Fibroblast of skin of back (primary cell): ENCODE data around the gene SND1.
"Not testable (repeated sequence)": the region's sequence is repeated elsewhere in the genome, so short reads cannot be mapped to it uniquely, and the experiment has no call there.

Source experiments
- DNase-seq: peaks from one replicate; pipeline ENCODE4 v3.0.0-alpha.2; 2013

The SND1 gene

GRCh38 chr7:127892488-127893314 lies 240.7 kb downstream of the SND1 start:
- DNase-seq, result no peak

- no peak for DNase-seq
These were observed 241.6 kb downstream of the SND1 start for GRCh38 chr7:127893547-127893946.

GRCh38 chr7:127894588-127894987 lies 242.6 kb downstream of the SND1 start:
- no peak for DNase-seq

GRCh38 chr7:127895360-127895759 lies 243.4 kb downstream of the SND1 start:
- DNase-seq, result no peak

- DNase-seq, result no peak
These were observed 243.9 kb downstream of the SND1 start for GRCh38 chr7:127895814-127896280.

GRCh38 chr7:127896659-127897058 lies 244.7 kb downstream of the SND1 start:
- no peak for DNase-seq

- DNase-seq, result no peak
These were observed 245.9 kb downstream of the SND1 start for GRCh38 chr7:127897704-127898454.

GRCh38 chr7:127899411-127899810 lies 247.4 kb downstream of the SND1 start:
- no peak for DNase-seq

GRCh38 chr7:127900141-127900540 lies 248.1 kb downstream of the SND1 start:
- no peak for DNase-seq

GRCh38 chr7:127900732-127901685 lies 249.0 kb downstream of the SND1 start:
- DNase-seq, result no peak

- no peak for DNase-seq
These were observed 250.1 kb downstream of the SND1 start for GRCh38 chr7:127901895-127902703.

GRCh38 chr7:127902753-127903152 lies 250.8 kb downstream of the SND1 start:
- DNase-seq, result not testable (repeated sequence)

- DNase-seq, result no peak
These were observed 252.1 kb downstream of the SND1 start for GRCh38 chr7:127903892-127904669.

GRCh38 chr7:127904670-127904985 lies 252.6 kb downstream of the SND1 start:
- peak; percentile 31 for DNase-seq

- no peak for DNase-seq
These were observed 253.0 kb downstream of the SND1 start for GRCh38 chr7:127905021-127905420.

GRCh38 chr7:127905491-127906330 lies 253.7 kb downstream of the SND1 start:
- peak; percentile 74 for DNase-seq

- DNase-seq, result no peak
These were observed 255.4 kb downstream of the SND1 start for GRCh38 chr7:127907110-127908040.

- DNase-seq, result no peak
These were observed 256.6 kb downstream of the SND1 start for GRCh38 chr7:127908430-127909258.
